HepG2 (cell line): Measurements from ENCODE around the gene CYB5D1. TPM values are rescaled to one million over a fixed set of nuclear protein-coding genes. Genes with fewer than 3 reads are reported as not detected.

Experiments
- AGO1 ChIP-seq: fragments of 200-400 bp; formaldehyde crosslinking; IDR thresholded peaks from 2 replicates; pipeline ENCODE4 v1.6.1; 2017; ENCODE audit warnings: mild to moderate bottlenecking, low read depth, low read length, moderate library complexity; ENCODE audit not compliant: poor library complexity, severe bottlenecking
- ATAD3A ChIP-seq: sonication (generic); formaldehyde crosslinking; IDR thresholded peaks from 2 replicates; pipeline ENCODE4 v1.4.0; 2020; ENCODE audit warnings: missing genetic modification reagents
- IRF2 ChIP-seq: IDR thresholded peaks from 2 replicates; pipeline ENCODE4 v1.6.1; 2018; ENCODE audit warnings: missing genetic modification reagents, missing compliant biosample characterization
- KDM5A ChIP-seq: fragments of 200-600 bp; sonication (generic); IDR thresholded peaks from 2 replicates; pipeline ENCODE4 v1.7.0; 2018; ENCODE audit warnings: antibody characterized with exemption, mild to moderate bottlenecking, low read length, borderline replicate concordance
- ONECUT2 ChIP-seq: sonication (generic); formaldehyde crosslinking; IDR thresholded peaks from 2 replicates; pipeline ENCODE4 v1.4.0; 2020; ENCODE audit warnings: missing genetic modification reagents
- RAD21 ChIP-seq: fragments of 450-650 bp; formaldehyde crosslinking; IDR thresholded peaks from 2 replicates; pipeline ENCODE4 v1.5.0; 2020; ENCODE audit warnings: mild to moderate bottlenecking
- RNF2 ChIP-seq: fragments of 450-650 bp; conservative IDR thresholded peaks from 2 replicates; pipeline ENCODE4 v1.6.1; 2016; ENCODE audit warnings: low read depth
- SKI ChIP-seq: fragments of 450-650 bp; IDR thresholded peaks from one replicate; pipeline ENCODE4 v1.6.1; 2018; ENCODE audit warnings: mild to moderate bottlenecking; ENCODE audit not compliant: partially characterized antibody
- SKIL ChIP-seq: sonication (generic); formaldehyde crosslinking; IDR thresholded peaks from 2 replicates; pipeline ENCODE4 v1.8.0; 2022; ENCODE audit warnings: missing genetic modification reagents, mild to moderate bottlenecking, moderate library complexity, borderline replicate concordance
- SMAD1 ChIP-seq: sonication (generic); formaldehyde crosslinking; IDR thresholded peaks from 2 replicates; pipeline ENCODE4 v1.4.0; 2020; ENCODE audit warnings: missing genetic modification reagents, low read depth, mild to moderate bottlenecking, borderline replicate concordance
- SP2 ChIP-seq: sonication (generic); formaldehyde crosslinking; IDR thresholded peaks from 2 replicates; pipeline ENCODE4 v1.5.1; 2020; ENCODE audit warnings: mild to moderate bottlenecking, missing genetic modification reagents
- TBX2 ChIP-seq: sonication (generic); formaldehyde crosslinking; IDR thresholded peaks from 2 replicates; pipeline ENCODE4 v1.5.0; 2020; ENCODE audit warnings: missing genetic modification reagents, mild to moderate bottlenecking, borderline replicate concordance
- TEAD2 ChIP-seq: sonication (generic); formaldehyde crosslinking; IDR thresholded peaks from 2 replicates; pipeline ENCODE4 v1.9.0; 2021; ENCODE audit warnings: missing genetic modification reagents
- TIGD3 ChIP-seq: sonication (generic); formaldehyde crosslinking; IDR thresholded peaks from 2 replicates; pipeline ENCODE4 v1.5.1; 2020; ENCODE audit warnings: mild to moderate bottlenecking, missing genetic modification reagents, borderline replicate concordance
- ZNF124 ChIP-seq: sonication (generic); formaldehyde crosslinking; IDR thresholded peaks from 2 replicates; pipeline ENCODE4 v1.4.0; 2020; ENCODE audit warnings: missing genetic modification reagents
- ZNF232 ChIP-seq: sonication (generic); formaldehyde crosslinking; IDR thresholded peaks from 2 replicates; pipeline ENCODE4 v1.4.0; 2020; ENCODE audit warnings: missing genetic modification reagents, borderline replicate concordance
- ZNF331 ChIP-seq: sonication (generic); formaldehyde crosslinking; IDR thresholded peaks from 2 replicates; pipeline ENCODE4 v1.4.0; 2020; ENCODE audit warnings: missing genetic modification reagents
- ZNF569 ChIP-seq: sonication (generic); formaldehyde crosslinking; IDR thresholded peaks from 2 replicates; pipeline ENCODE4 v1.5.0; 2020; ENCODE audit warnings: mild to moderate bottlenecking, missing genetic modification reagents, moderate library complexity, borderline replicate concordance
- ZNF775 ChIP-seq: sonication (generic); formaldehyde crosslinking; IDR thresholded peaks from 2 replicates; pipeline ENCODE4 v1.4.0; 2020; ENCODE audit warnings: missing genetic modification reagents, mild to moderate bottlenecking, moderate library complexity, borderline replicate concordance
- polyA plus RNA-seq, 8 experiments: library from polyadenylated mRNA; depleted of rRNA in 3 of 8; stranded (reverse) in 7 of 8; unstranded in 1 of 8; fragments of >200 nt; fragmentation: Illumina TruSeq in 4 of 8; extraction: Trizol in 4 of 8; gene quantifications; 2 replicates each; pipeline versions ENCODE4 v1.2.1 to v1.2.3, GENCODE V29; 2011 to 2016; ENCODE audit warnings: low read depth in 4 of 8, missing spikeins in 1 of 8, mixed read lengths in 1 of 8; ENCODE audit not compliant: insufficient read depth in 1 of 8
- total RNA-seq, 5 experiments: library from RNA; depleted of rRNA; stranded (reverse); fragments of >200 nt; fragmentation: Illumina TruSeq; extraction: Trizol; gene quantifications; 2 replicates each; pipeline ENCODE4 v1.2.3, GENCODE V29; 2016; ENCODE audit warnings: low read depth in 1 of 5
- TF ChIP-seq, protein P1 (sequence below): sonication (generic); formaldehyde crosslinking; IDR thresholded peaks from 2 replicates; pipeline ENCODE4 v1.5.0; 2020; ENCODE audit warnings: missing genetic modification reagents
- TF ChIP-seq, protein P2 (sequence below): sonication (generic); formaldehyde crosslinking; IDR thresholded peaks from 2 replicates; pipeline ENCODE4 v1.4.0; 2020; ENCODE audit warnings: missing genetic modification reagents
- TF ChIP-seq, protein P3 (sequence below): IDR thresholded peaks from 2 replicates; pipeline ENCODE4 v1.6.1; 2016; ENCODE audit warnings: low read depth

CYB5D1 gene
- total and polyA plus RNA-seq, 2 of the 13 experiments (the other 11 are each of a cell fraction or from before 2014, with no cell fraction given), result 8.9 to 17.0 TPM

DNA sequence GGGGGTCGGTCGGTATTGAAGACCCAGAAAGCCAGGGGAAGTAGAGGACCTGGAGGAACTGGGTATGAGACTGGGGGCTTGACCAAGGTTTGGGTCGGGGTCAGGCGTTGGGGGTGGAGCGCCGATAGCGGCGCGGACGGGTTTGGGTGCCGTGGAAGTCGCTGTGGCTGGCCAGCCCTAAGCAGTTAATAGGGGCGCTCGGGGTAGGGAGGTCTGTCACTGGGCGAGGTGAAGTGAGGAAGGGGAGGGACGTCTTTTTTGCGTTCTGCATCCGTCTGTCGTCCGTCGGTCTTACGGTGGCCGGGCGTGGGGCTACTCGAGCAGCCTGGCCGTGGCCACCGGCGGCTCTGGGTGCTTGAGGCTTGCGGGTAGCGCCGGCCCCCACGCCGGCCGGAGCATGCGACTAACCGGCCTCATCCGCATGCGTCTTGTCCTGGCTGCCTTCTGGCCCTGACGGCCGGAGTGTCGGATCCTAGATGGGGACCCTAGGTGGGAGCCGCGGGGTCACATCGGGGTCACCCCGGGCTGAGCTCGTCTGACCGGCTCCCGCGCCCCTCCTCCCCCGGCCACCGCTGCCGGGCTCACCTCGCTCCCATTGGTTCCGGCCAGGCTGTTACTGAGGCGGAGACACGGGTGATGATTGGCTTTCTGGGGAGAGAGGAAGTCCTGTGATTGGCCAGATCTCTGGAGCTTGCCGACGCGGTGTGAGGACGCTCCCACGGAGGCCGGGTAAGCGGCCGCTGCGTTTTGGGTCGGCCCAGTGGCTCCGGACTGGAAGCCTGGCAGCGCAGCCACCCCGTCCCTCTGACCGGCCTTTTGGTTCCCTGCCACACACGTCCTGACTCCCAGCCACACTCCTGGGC is 13.3 kb upstream of the CYB5D1 start (continued):
- TF ChIP-seq, protein P1, sequence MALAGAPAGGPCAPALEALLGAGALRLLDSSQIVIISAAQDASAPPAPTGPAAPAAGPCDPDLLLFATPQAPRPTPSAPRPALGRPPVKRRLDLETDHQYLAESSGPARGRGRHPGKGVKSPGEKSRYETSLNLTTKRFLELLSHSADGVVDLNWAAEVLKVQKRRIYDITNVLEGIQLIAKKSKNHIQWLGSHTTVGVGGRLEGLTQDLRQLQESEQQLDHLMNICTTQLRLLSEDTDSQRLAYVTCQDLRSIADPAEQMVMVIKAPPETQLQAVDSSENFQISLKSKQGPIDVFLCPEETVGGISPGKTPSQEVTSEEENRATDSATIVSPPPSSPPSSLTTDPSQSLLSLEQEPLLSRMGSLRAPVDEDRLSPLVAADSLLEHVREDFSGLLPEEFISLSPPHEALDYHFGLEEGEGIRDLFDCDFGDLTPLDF, result no peak
- TF ChIP-seq ZNF124 (no peak), SMAD1 (CRISPR knock-in tag) (no peak), KDM5A (no peak; the same call in 1 of the 2 replicates), ATAD3A (CRISPR knock-in tag) (no peak), SKI (peak; percentile 58), TIGD3 (CRISPR knock-in tag) (no peak), IRF2 (CRISPR knock-in tag) (no peak), ZNF569 (CRISPR knock-in tag) (no peak), RNF2 (0 out of 2 replicates have a peak, but pooled peaks have one; percentile 30), ZNF232 (no peak), SP2 (CRISPR knock-in tag) (peak; percentile 83), RAD21 (CRISPR knock-in tag) (peak; percentile 60), SKIL (CRISPR knock-in tag) (no peak), TEAD2 (CRISPR knock-in tag) (no peak), ZNF775 (no peak), ONECUT2 (no peak), TBX2 (CRISPR knock-in tag) (no peak), AGO1 (peak; percentile 68), ZNF331 (CRISPR knock-in tag) (no peak)
- TF ChIP-seq, protein P2, sequence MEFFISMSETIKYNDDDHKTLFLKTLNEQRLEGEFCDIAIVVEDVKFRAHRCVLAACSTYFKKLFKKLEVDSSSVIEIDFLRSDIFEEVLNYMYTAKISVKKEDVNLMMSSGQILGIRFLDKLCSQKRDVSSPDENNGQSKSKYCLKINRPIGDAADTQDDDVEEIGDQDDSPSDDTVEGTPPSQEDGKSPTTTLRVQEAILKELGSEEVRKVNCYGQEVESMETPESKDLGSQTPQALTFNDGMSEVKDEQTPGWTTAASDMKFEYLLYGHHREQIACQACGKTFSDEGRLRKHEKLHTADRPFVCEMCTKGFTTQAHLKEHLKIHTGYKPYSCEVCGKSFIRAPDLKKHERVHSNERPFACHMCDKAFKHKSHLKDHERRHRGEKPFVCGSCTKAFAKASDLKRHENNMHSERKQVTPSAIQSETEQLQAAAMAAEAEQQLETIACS, result no peak
- TF ChIP-seq, protein P3, sequence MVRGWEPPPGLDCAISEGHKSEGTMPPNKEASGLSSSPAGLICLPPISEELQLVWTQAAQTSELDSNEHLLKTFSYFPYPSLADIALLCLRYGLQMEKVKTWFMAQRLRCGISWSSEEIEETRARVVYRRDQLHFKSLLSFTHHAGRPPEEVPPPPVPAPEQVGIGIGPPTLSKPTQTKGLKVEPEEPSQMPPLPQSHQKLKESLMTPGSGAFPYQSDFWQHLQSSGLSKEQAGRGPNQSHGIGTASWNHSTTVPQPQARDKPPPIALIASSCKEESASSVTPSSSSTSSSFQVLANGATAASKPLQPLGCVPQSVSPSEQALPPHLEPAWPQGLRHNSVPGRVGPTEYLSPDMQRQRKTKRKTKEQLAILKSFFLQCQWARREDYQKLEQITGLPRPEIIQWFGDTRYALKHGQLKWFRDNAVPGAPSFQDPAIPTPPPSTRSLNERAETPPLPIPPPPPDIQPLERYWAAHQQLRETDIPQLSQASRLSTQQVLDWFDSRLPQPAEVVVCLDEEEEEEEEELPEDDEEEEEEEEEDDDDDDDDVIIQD (CRISPR knock-in tag), result no peak
